ENCODE data around the gene PITPNC1.

DNA sequence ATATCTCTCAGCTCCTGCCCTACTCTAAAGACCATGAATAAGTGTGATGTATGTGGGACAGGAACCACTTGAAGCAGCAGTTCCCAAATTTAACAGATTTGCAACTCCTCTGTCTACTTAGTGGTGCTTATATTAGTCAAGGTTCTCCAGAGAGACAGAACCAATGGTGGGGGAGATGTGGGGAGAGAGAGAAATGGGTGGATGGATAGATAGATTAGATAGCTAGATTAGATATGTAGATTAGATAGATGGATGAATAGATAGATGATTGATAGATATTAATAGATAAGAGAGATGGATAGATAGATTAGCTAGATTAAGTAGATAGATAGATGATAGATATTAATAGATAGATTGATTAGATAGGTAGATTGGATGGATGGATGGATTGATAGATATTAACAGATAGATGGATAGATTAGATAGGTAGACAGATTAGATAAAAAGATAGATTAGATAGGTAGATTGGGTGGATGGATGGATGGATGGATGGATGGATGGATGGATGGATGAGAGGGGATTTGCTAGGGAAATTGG lies 186.7 kb downstream of the PITPNC1 start:
- TF ChIP-seq, protein P1, sequence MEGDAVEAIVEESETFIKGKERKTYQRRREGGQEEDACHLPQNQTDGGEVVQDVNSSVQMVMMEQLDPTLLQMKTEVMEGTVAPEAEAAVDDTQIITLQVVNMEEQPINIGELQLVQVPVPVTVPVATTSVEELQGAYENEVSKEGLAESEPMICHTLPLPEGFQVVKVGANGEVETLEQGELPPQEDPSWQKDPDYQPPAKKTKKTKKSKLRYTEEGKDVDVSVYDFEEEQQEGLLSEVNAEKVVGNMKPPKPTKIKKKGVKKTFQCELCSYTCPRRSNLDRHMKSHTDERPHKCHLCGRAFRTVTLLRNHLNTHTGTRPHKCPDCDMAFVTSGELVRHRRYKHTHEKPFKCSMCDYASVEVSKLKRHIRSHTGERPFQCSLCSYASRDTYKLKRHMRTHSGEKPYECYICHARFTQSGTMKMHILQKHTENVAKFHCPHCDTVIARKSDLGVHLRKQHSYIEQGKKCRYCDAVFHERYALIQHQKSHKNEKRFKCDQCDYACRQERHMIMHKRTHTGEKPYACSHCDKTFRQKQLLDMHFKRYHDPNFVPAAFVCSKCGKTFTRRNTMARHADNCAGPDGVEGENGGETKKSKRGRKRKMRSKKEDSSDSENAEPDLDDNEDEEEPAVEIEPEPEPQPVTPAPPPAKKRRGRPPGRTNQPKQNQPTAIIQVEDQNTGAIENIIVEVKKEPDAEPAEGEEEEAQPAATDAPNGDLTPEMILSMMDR (IDR thresholded peaks at IDR 0.05; ENCODE audit: extremely low read depth in 1 of 2, insufficient read depth in 1 of 2, low read depth in 1 of 2, low read length in 2 of 2): no peak
- TF ChIP-seq EZH2 (IDR thresholded peaks at IDR 0.05; ENCODE audit: borderline replicate concordance, low read depth, low read length, severe bottlenecking) (no peak), FOS (IDR thresholded peaks at IDR 0.05; ENCODE audit: borderline replicate concordance, insufficient read depth, low read length) (no peak), POLR2A (IDR thresholded peaks at IDR 0.05; ENCODE audit: low read depth, low read length) (no peak), GATA2 (IDR thresholded peaks at IDR 0.05; ENCODE audit: insufficient read depth, insufficient read length, low read depth, low read length) (no peak), JUN (IDR thresholded peaks at IDR 0.05; ENCODE audit: borderline replicate concordance, insufficient read depth, insufficient read length, low read depth) (no peak), MYC (IDR thresholded peaks at IDR 0.05; ENCODE audit: low read depth, low read length) (no peak)
- TF ChIP-seq, protein P2, sequence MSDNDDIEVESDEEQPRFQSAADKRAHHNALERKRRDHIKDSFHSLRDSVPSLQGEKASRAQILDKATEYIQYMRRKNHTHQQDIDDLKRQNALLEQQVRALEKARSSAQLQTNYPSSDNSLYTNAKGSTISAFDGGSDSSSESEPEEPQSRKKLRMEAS (IDR thresholded peaks at IDR 0.05; ENCODE audit: insufficient read depth, insufficient read length): no peak

Data from endothelial cell of umbilical vein (primary cell).